Measurements from ENCODE around the gene ARID1B. TPM values are rescaled to one million over a fixed set of nuclear protein-coding genes. Genes with fewer than 3 reads are reported as not detected.

The ARID1B gene
- total and polyA plus RNA-seq, 12 donors, result 13.3 to 85.6 (median 50.9) TPM

GRCh38 chr6:156880913-156881312 is 103.7 kb downstream of the ARID1B start:
- no peak for TF ChIP-seq CTCF (IDR thresholded peaks at IDR 0.05)
- TF ChIP-seq POLR2A (IDR thresholded peaks at IDR 0.05), result no peak
- intact Hi-C loops (cut with DNase I), result no loop called here
- H3K9me3 ChIP-seq (replicated peaks in 1 of 3), result no peaks in the 10 kb centered on the region
- H3K27ac ChIP-seq, result no peak overlapping the region
- H3K4me1 ChIP-seq (replicated peaks in 1 of 2), result peaks cover 0 to 15% of the 10 kb centered on the region in 2 donors
- DNase-seq, result no peak
- 92 to 100% (median 97%) methylated on average over 3 of the region's 3 CpGs for WGBS, 4 donors
- no peaks in the 10 kb centered on the region for H3K27me3 ChIP-seq
- H3K4me3 ChIP-seq, result no peak overlapping the region
- no peaks in the 10 kb centered on the region for H3K36me3 ChIP-seq (replicated peaks in 1 of 2)

- Histone ChIP-seq H3K9me3 (replicated peaks in 1 of 3) (no peaks in the 10 kb centered on the region), H3K27me3 (no peaks in the 10 kb centered on the region), H3K36me3 (replicated peaks in 1 of 2) (no peaks in the 10 kb centered on the region), H3K4me3 (no peak overlapping the region), H3K4me1 (replicated peaks in 1 of 2) (peaks cover 9 to 17% of the 10 kb centered on the region in 2 donors), H3K27ac (no peak overlapping the region)
- intact Hi-C loops (cut with DNase I), result no loop called here
- WGBS, 4 donors, result 86 to 91% (median 88%) methylated on average over 10 of the region's 10 CpGs
- no peak for DNase-seq
- no peak for TF ChIP-seq POLR2A (IDR thresholded peaks at IDR 0.05)
These were observed 104.8 kb downstream of the ARID1B start for GRCh38 chr6:156881687-156882629.

- H3K4me1 ChIP-seq (replicated peaks in 1 of 2), result peaks cover 9 to 19% of the 10 kb centered on the region in 2 donors
- 62 to 68% (median 67%) methylated on average over 14 of the region's 14 CpGs for WGBS, 4 donors
- TF ChIP-seq CTCF (IDR thresholded peaks at IDR 0.05) (no peak), POLR2A (IDR thresholded peaks at IDR 0.05) (no peak)
- intact Hi-C loops (cut with DNase I), result no loop called here
- H3K27me3 ChIP-seq, result no peaks in the 10 kb centered on the region
- H3K4me3 ChIP-seq, result no peak overlapping the region
- H3K36me3 ChIP-seq (replicated peaks in 1 of 2), result no peaks in the 10 kb centered on the region
- no peaks in the 10 kb centered on the region for H3K9me3 ChIP-seq (replicated peaks in 1 of 3)
- no peak overlapping the region for H3K27ac ChIP-seq
- DNase-seq, result no peak
These were observed 106.5 kb downstream of the ARID1B start for GRCh38 chr6:156883497-156884252.

DNA sequence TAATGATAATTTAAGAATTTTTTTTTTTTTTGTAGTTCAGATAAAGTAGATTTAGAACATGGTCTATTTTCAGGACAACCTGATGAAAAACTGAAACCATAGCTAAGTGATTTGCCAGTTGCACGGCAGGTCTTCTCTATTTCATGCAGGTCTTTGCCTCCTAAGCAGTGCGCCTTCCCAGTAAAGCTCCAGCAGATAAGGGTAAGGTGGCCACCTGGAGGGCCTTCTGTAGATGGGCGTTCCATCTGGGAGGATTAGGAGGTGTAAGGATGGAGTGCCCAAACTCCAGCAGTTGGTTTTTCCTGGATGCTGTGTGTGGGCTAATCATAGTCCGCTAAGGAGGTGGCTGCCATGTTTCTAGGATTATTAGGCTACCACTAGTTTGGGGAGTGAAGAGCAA is 107.1 kb downstream of the ARID1B start:
- Histone ChIP-seq H3K4me1 (replicated peaks in 1 of 2) (peaks cover 9 to 19% of the 10 kb centered on the region in 2 donors), H3K9me3 (replicated peaks in 1 of 3) (no peaks in the 10 kb centered on the region), H3K4me3 (no peak overlapping the region), H3K27ac (no peak overlapping the region), H3K36me3 (replicated peaks in 1 of 2) (no peaks in the 10 kb centered on the region), H3K27me3 (no peaks in the 10 kb centered on the region)
- WGBS, 4 donors, result 93 to 96% (median 95%) methylated on average over 4 of the region's 4 CpGs
- intact Hi-C loops (cut with DNase I), result no loop called here
- TF ChIP-seq POLR2A (IDR thresholded peaks at IDR 0.05) (no peak), CTCF (IDR thresholded peaks at IDR 0.05) (no peak)
- no peak for DNase-seq

Data from adrenal gland (tissue), 12 donors.